Posterior cingulate gyrus (tissue), 11 donors: ENCODE data around the gene GPHN.

Experiments used
- DNase-seq, 10 donors: peaks; one replicate each; pipeline versions ENCODE4 v3.0.0 to v3.0.0-alpha.2; 2020 to 2021; ENCODE audit warnings: mixed read lengths in 3 of 10
- intact Hi-C: fragments of 100-400 bp; cut with DNase I; formaldehyde crosslinking; loops from one replicate; pipeline ENCODE4 v1.15.1; 2023

GPHN gene

GRCh38 chr14:66507722-66508546 lies at the start of gene GPHN:
Gene GPHN (plus strand): TSS chr14:66508147.
- DNase-seq = peak; percentile 93 to 99 (median 96)
- intact Hi-C loops = loop anchor here (1.0 kb wide), 1 partner anchor 733 kb away; the partner anchor contains the start of gene PALS1

- intact Hi-C loops = no loop called here
- no peak for DNase-seq
These were observed 48.3 kb upstream of the GPHN start for GRCh38 chr14:66459603-66460002.

- intact Hi-C loops = no loop called here
These were observed 43.7 kb upstream of the GPHN start for GRCh38 chr14:66464261-66464660.

GRCh38 chr14:66468778-66469367 lies 39.1 kb upstream of the GPHN start:
- intact Hi-C loops = no loop called here
- DNase-seq = no peak

More at GRCh38 chr14:66464261-66464660, 43.7 kb upstream of the GPHN start:
- DNase-seq = no peak

GRCh38 chr14:66471584-66471983 lies 36.4 kb upstream of the GPHN start:
- intact Hi-C loops = no loop called here
- no peak for DNase-seq

- intact Hi-C loops = no loop called here
- no peak for DNase-seq
These were observed 35.7 kb upstream of the GPHN start for GRCh38 chr14:66472251-66472650.

- intact Hi-C loops = no loop called here
- no peak for DNase-seq
These were observed 34.7 kb upstream of the GPHN start for GRCh38 chr14:66473223-66473622.

GRCh38 chr14:66476964-66477363 lies 31.0 kb upstream of the GPHN start:
- intact Hi-C loops = no loop called here
- DNase-seq = no peak

GRCh38 chr14:66477567-66477966 lies 30.4 kb upstream of the GPHN start:
- DNase-seq = no peak
- intact Hi-C loops = no loop called here

- intact Hi-C loops = no loop called here
- no peak for DNase-seq
These were observed 25.1 kb upstream of the GPHN start for GRCh38 chr14:66482873-66483272.

GRCh38 chr14:66483322-66483721 lies 24.6 kb upstream of the GPHN start:
- intact Hi-C loops = no loop called here
- DNase-seq = no peak

- intact Hi-C loops = no loop called here
These were observed 22.9 kb upstream of the GPHN start for GRCh38 chr14:66485029-66485428.

GRCh38 chr14:66485910-66486421 lies 22.0 kb upstream of the GPHN start, which contains the start of gene CCDC196:
Gene CCDC196 (plus strand): TSS chr14:66486371. CDS start chr14:66486503, 132 bp downstream.
- intact Hi-C loops = no loop called here
- no peak for DNase-seq

More at GRCh38 chr14:66485029-66485428, 22.9 kb upstream of the GPHN start:
- DNase-seq = no peak

GRCh38 chr14:66487164-66487563 lies 20.8 kb upstream of the GPHN start:
- no peak for DNase-seq
- intact Hi-C loops = no loop called here

GRCh38 chr14:66490143-66491111 lies 17.5 kb upstream of the GPHN start:
- intact Hi-C loops = no loop called here
- no peak for DNase-seq

- no peak for DNase-seq
- intact Hi-C loops = no loop called here
These were observed 14.2 kb upstream of the GPHN start for GRCh38 chr14:66493750-66494149.

GRCh38 chr14:66495218-66496098 lies 12.5 kb upstream of the GPHN start:
- peak in 6 of 10 donors; percentile 12 to 81 (median 32) for DNase-seq
- intact Hi-C loops = loop anchor here (5.0 kb wide), 1 partner anchor 72 kb away; no protein-coding TSS in a partner anchor

GRCh38 chr14:66496188-66496807 lies 11.6 kb upstream of the GPHN start:
- intact Hi-C loops = loop anchor here (5.0 kb wide), 1 partner anchor 71 kb away; no protein-coding TSS in a partner anchor
- no peak for DNase-seq

- intact Hi-C loops = loop anchor here (5.0 kb wide), 1 partner anchor 70 kb away; no protein-coding TSS in a partner anchor
- DNase-seq = no peak
These were observed 11.0 kb upstream of the GPHN start for GRCh38 chr14:66496911-66497310.
